GM12878 (cell line): Measurements from ENCODE around the gene APOM. TPM values are rescaled to one million over a fixed set of nuclear protein-coding genes. Genes with fewer than 3 reads are reported as not detected.

Experiments
- ATAC-seq: fragments of 200-7000 bp; cut with Tn5 transposase; 3 replicates; pipeline ENCODE4 v1.9.1; 2020; ENCODE audit warnings: mild to moderate bottlenecking, moderate library complexity
- BruUV-seq: library from RNA; stranded (reverse); fragments of 400-500 nt; replicated peaks from 2 replicates; lab custom pipeline; 2021; lab: Mats Ljungman, UMichigan
- CTCF ChIA-PET: fragments of 300-600 bp; sonication (Branson Sonifier 250); formaldehyde crosslinking; extraction: SDS; loops from one replicate; lab custom pipeline; 2021; ENCODE audit warnings: inconsistent platforms; lab: Yijun Ruan, JAX
- POLR2A ChIA-PET: fragments of 350-600 bp; formaldehyde crosslinking; extraction: SDS; loops from one replicate; lab custom pipeline; 2021; ENCODE audit warnings: inconsistent platforms; lab: Charles Lee
- RAD21 ChIA-PET: fragments of 300-600 bp; sonication (Branson Sonifier 250); formaldehyde crosslinking; loops from one replicate; lab custom pipeline; 2023; ENCODE audit warnings: antibody characterized with exemption; ENCODE audit not compliant: unreplicated experiment; lab: Charles Lee
- SMC1A ChIA-PET: fragments of 300-600 bp; sonication (Branson Sonifier 250); formaldehyde crosslinking; loops from one replicate; lab custom pipeline; 2023; ENCODE audit not compliant: unreplicated experiment, uncharacterized antibody; lab: Charles Lee
- DNase-seq: peaks from one replicate; pipeline ENCODE4 v3.0.0-alpha.2; 2011; ENCODE audit warnings: low read depth, low spot score
- FAIRE-seq: peaks from 3 replicates; lab custom pipeline; 2011; peaks lifted over from hg19 to GRCh38; lab: Jason Lieb, UNC
- H2AFZ ChIP-seq: 2 replicates; pipeline ENCODE4 v1.6.0; 2011; ENCODE audit warnings: low read depth, low read length, control low read depth; ENCODE audit not compliant: control insufficient read depth
- H3K27ac ChIP-seq: 2 replicates; pipeline ENCODE4 v1.5.1; 2011; ENCODE audit warnings: control low read depth; ENCODE audit not compliant: control insufficient read depth, insufficient read depth
- H3K27me3 ChIP-seq, 2 experiments: replicated peaks in 1 of 2; 2 replicates each; pipeline versions ENCODE4 v1.6.0 to v1.6.1; 2011; ENCODE audit warnings: low read length in 1 of 2; ENCODE audit not compliant: control insufficient read depth in 2 of 2, insufficient read depth in 2 of 2
- H3K36me3 ChIP-seq, 2 experiments: 2 replicates each; pipeline ENCODE4 v1.5.1; 2011; ENCODE audit warnings: low read length in 1 of 2; ENCODE audit not compliant: control insufficient read depth in 2 of 2, insufficient read depth in 2 of 2
- H3K4me1 ChIP-seq: 2 replicates; pipeline ENCODE4 v1.6.1; 2011; ENCODE audit warnings: mild to moderate bottlenecking, low read length, moderate library complexity, mixed read lengths; ENCODE audit not compliant: control insufficient read depth, insufficient read depth
- H3K4me2 ChIP-seq: 2 replicates; pipeline ENCODE4 v1.6.0; 2011; ENCODE audit warnings: control low read depth; ENCODE audit not compliant: control insufficient read depth, insufficient read depth
- H3K4me3 ChIP-seq: fragments of 200-600 bp; sonication (generic); 2 replicates; pipeline ENCODE4 v1.5.1; 2016
- H3K79me2 ChIP-seq: 2 replicates; pipeline ENCODE4 v1.6.0; 2011; ENCODE audit warnings: low read length; ENCODE audit not compliant: control insufficient read depth, insufficient read depth
- H3K9ac ChIP-seq: 2 replicates; pipeline ENCODE4 v1.8.0; 2011; ENCODE audit warnings: low read length, control low read depth, mixed read lengths; ENCODE audit not compliant: control insufficient read depth, insufficient read depth
- H3K9me3 ChIP-seq: replicated peaks from 3 replicates; pipeline ENCODE4 v1.5.1; 2011; ENCODE audit warnings: mild to moderate bottlenecking, low read length; ENCODE audit not compliant: control insufficient read depth, insufficient read depth
- H4K20me1 ChIP-seq: 2 replicates; pipeline ENCODE4 v1.6.0; 2011; ENCODE audit not compliant: control insufficient read depth, insufficient read depth
- BCL11A ChIP-seq: IDR thresholded peaks from 2 replicates; pipeline ENCODE4 v1.6.1; 2011; ENCODE audit warnings: low read depth, low read length
- BHLHE40 ChIP-seq, 2 experiments: fragments of 450-650 bp in 1 of 2; IDR thresholded peaks; 2 replicates each; pipeline ENCODE4 v1.6.1; 2011 to 2017; ENCODE audit warnings: low read depth in 2 of 2, borderline replicate concordance in 1 of 2, improper control_type of control experiment in 1 of 2, low read length in 1 of 2, mild to moderate bottlenecking in 1 of 2
- CHD4 ChIP-seq: fragments of 200-600 bp; sonication (generic); IDR thresholded peaks from 2 replicates; pipeline ENCODE4 v1.6.1; 2016; ENCODE audit warnings: mild to moderate bottlenecking
- DPF2 ChIP-seq: fragments of 450-650 bp; IDR thresholded peaks from 2 replicates; pipeline ENCODE4 v1.6.1; 2017; ENCODE audit warnings: mild to moderate bottlenecking
- IKZF2 ChIP-seq, 2 experiments: fragments of 450-650 bp; IDR thresholded peaks; 2 replicates each; pipeline ENCODE4 v1.6.1; 2017; ENCODE audit warnings: mild to moderate bottlenecking in 2 of 2, moderate library complexity in 2 of 2
- JUND ChIP-seq: IDR thresholded peaks from 2 replicates; pipeline ENCODE4 v1.6.1; 2012; ENCODE audit warnings: low read depth, mild to moderate bottlenecking, low read length, improper control_type of control experiment, moderate library complexity
- NBN ChIP-seq: fragments of 450-650 bp; IDR thresholded peaks from 2 replicates; pipeline ENCODE4 v1.6.1; 2016
- POLR2A ChIP-seq: IDR thresholded peaks from 2 replicates; pipeline ENCODE4 v1.6.1; 2011; ENCODE audit warnings: low read depth, mild to moderate bottlenecking, low read length
- RUNX3 ChIP-seq: IDR thresholded peaks from 2 replicates; pipeline ENCODE4 v1.6.1; 2012; ENCODE audit warnings: low read length, inconsistent platforms
- SIN3A ChIP-seq: IDR thresholded peaks from 2 replicates; pipeline ENCODE4 v1.6.1; 2012; ENCODE audit warnings: low read depth, low read length, improper control_type of control experiment
- SMARCA5 ChIP-seq: fragments of 450-650 bp; IDR thresholded peaks from 2 replicates; pipeline ENCODE4 v1.6.1; 2017; ENCODE audit warnings: mild to moderate bottlenecking
- SPI1 ChIP-seq: IDR thresholded peaks from 2 replicates; pipeline ENCODE4 v1.6.1; 2011; ENCODE audit warnings: low read depth, mild to moderate bottlenecking, low read length, moderate library complexity, borderline replicate concordance; ENCODE audit not compliant: insufficient read depth
- STAT3 ChIP-seq: IDR thresholded peaks from 2 replicates; pipeline ENCODE4 v1.6.1; 2011; ENCODE audit warnings: low read depth, low read length, improper control_type of control experiment
- WRNIP1 ChIP-seq: IDR thresholded peaks from 2 replicates; pipeline ENCODE4 v1.6.1; 2011; ENCODE audit warnings: low read depth, low read length, improper control_type of control experiment, borderline replicate concordance
- YY1 ChIP-seq: IDR thresholded peaks from 2 replicates; pipeline ENCODE4 v1.6.1; 2011; ENCODE audit warnings: low read depth, mild to moderate bottlenecking, low read length
- ZBTB4 ChIP-seq: fragments of 450-650 bp; formaldehyde crosslinking; IDR thresholded peaks from 2 replicates; pipeline ENCODE4 v1.4.0; 2022; ENCODE audit warnings: mild to moderate bottlenecking, moderate library complexity
- WGBS: methylation state at CpG from one replicate; pipeline ENCODE4 v1.1.6; 2016; ENCODE audit warnings: low lambda C conversion rate; ENCODE audit not compliant: insufficient replicate concordance, insufficient coverage; ENCODE audit errors: missing lambda C conversion rate; 5-methylcytosine and 5-hydroxymethylcytosine counted together
- in situ Hi-C: fragments of 300-500 bp; cut with MboI; formaldehyde crosslinking; loops from 9 replicates; pipeline ENCODE4 v1.14.3; 2018; ENCODE audit warnings: mixed read lengths
- intact Hi-C: fragments of 100-400 bp; cut with micrococcal nuclease; formaldehyde crosslinking; loops from one replicate; pipeline ENCODE4 v1.14.2; 2022; ENCODE audit not compliant: unreplicated experiment
- polyA plus RNA-seq, 11 experiments: library from polyadenylated mRNA; depleted of rRNA in 4 of 11; unstranded in 6 of 11; stranded (reverse) in 5 of 11; fragments of >200 nt; fragmentation: Nextera tagmentation in 4 of 11; fragmentation: Illumina TruSeq in 1 of 11; extraction: Ambion mirVana in 4 of 11; extraction: Trizol in 1 of 11; gene quantifications; 1 replicate in 1 of 11; 2 replicates in 10 of 11; pipeline versions ENCODE4 v1.2.1 to v1.2.3, GENCODE V29; 2011 to 2016; ENCODE audit warnings: inconsistent platforms in 2 of 11, missing spikeins in 2 of 11, low read depth in 1 of 11
- total RNA-seq, 4 experiments: library from RNA; depleted of rRNA in 3 of 4; stranded (reverse); fragments of >200 nt in 3 of 4; fragmentation: Illumina TruSeq in 1 of 4; extraction: Trizol in 1 of 4; gene quantifications; 2 replicates each; pipeline versions ENCODE4 v1.2.1 to v1.2.3, GENCODE V29; 2013 to 2021
- TF ChIP-seq, protein P1 (sequence below): fragments of 450-650 bp; IDR thresholded peaks from 2 replicates; pipeline ENCODE4 v1.6.1; 2017; ENCODE audit warnings: low read depth, mild to moderate bottlenecking, moderate library complexity

The APOM gene
- total and polyA plus RNA-seq, 10 of the 15 experiments (the other 5 are each of a cell fraction or from before 2014, with no cell fraction given) = 4.0 to 14.1 (median 7.1) TPM

GRCh38 chr6:31614684-31615578 lies 40.8 kb upstream of the APOM start, which contains the start of gene AIF1 (continued):
- TF ChIP-seq SMARCA5 = 0 out of 2 replicates have a peak, but pooled peaks have one; percentile 16
- TF ChIP-seq SPI1 = 0 out of 2 replicates have a peak, but pooled peaks have one; percentile 26
- TF ChIP-seq CHD4 = no peak
- TF ChIP-seq, all 136 proteins: peak for 9

DNA sequence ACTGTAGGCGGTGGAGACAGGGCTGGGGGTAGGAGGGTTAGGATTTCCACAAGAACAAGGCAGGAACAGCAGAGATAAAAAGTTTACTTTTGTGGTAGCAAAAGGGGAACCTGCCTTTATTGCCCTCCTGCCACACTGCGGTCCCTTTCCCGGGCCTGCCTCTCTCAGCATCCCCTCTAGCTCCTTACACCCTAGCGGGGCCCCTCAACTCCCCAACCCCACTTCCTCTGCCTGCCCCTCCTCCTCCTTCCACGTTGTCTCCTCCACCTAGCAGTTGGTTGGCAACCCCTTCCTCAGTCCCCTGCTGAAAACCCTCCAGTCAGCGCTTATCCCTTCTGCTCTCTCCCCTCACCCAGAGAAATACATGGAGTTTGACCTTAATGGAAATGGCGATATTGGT lies 39.9 kb upstream of the APOM start:
- DNase-seq (no peak), FAIRE-seq (no peak), ATAC-seq (no peak)
- Histone ChIP-seq H3K4me1 (peaks cover 29% of the 10 kb centered on the region), H3K4me2 (peak overlapping the region; percentile 96), H3K27ac (peak overlapping the region; percentile 93), H3K9me3 (no peaks in the 10 kb centered on the region), H3K36me3 (no peaks in the 10 kb centered on the region), H3K4me3 (peak overlapping the region; percentile 69), H4K20me1 (no peaks in the 10 kb centered on the region), H3K79me2 (peaks cover 12% of the 10 kb centered on the region), H3K9ac (peak overlapping the region; percentile 78), H3K27me3 (no peaks in the 10 kb centered on the region), H2AFZ (peak overlapping the region; percentile 81)
- WGBS = 36% methylated on average over 5 of the region's 7 CpGs
- ChIA-PET POLR2A (interaction anchor here (0.6 to 3.4 kb wide), 14 partner anchors 17 to 342 kb away, joined by 3 to 19 read pairs (median 4); partner anchors contain the start of genes BAG6, C6orf47, DDX39B and NCR3), RAD21 (interaction anchor here (1.2 to 3.8 kb wide), 6 partner anchors 17 to 122 kb away, joined by 3 to 27 read pairs (median 4); partner anchors contain the start of genes GPANK1 and LTB), CTCF (interaction anchor here (1.5 to 10.5 kb wide), 4 partner anchors 17 to 122 kb away, joined by 3 to 95 read pairs (median 11); no protein-coding TSS in a partner anchor), SMC1A (interaction anchor here (0.7 to 9.6 kb wide), 11 partner anchors 18 to 319 kb away, joined by 3 to 78 read pairs (median 3); partner anchors contain the start of genes ATP6V1G2, NCR3 and NFKBIL1)
- intact Hi-C loops (loop anchor here (5.0 kb wide), 1 partner anchor 118 kb away; the partner anchor contains the start of gene MICB), in situ Hi-C loops (no loop called here)
- no TSS peak for BruUV-seq
- TF ChIP-seq RUNX3 (peak; percentile 61), SIN3A (no peak), ZBTB4 (CRISPR knock-in tag) (no peak), DPF2 (no peak), STAT3 (no peak), YY1 (0 out of 2 replicates have a peak, but pooled peaks have one; percentile 29), JUND (no peak), SMARCA5 (no peak), POLR2A (peak; percentile 58; the same call in 1 of the 2 replicates), WRNIP1 (no peak), NBN (peak; percentile 50), CHD4 (no peak), BHLHE40 (IDR thresholded peaks at IDR 0.05; ENCODE audit: borderline replicate concordance in 1 of 2, low read depth in 2 of 2, low read length in 1 of 2) (no peak; a peak in 1 of 4 replicates), IKZF2 (IDR thresholded peaks at IDR 0.05) (peak in 1 of 2 experiments; percentile 60; a peak in 3 of 4 replicates), BCL11A (no peak)
- TF ChIP-seq, protein P1, sequence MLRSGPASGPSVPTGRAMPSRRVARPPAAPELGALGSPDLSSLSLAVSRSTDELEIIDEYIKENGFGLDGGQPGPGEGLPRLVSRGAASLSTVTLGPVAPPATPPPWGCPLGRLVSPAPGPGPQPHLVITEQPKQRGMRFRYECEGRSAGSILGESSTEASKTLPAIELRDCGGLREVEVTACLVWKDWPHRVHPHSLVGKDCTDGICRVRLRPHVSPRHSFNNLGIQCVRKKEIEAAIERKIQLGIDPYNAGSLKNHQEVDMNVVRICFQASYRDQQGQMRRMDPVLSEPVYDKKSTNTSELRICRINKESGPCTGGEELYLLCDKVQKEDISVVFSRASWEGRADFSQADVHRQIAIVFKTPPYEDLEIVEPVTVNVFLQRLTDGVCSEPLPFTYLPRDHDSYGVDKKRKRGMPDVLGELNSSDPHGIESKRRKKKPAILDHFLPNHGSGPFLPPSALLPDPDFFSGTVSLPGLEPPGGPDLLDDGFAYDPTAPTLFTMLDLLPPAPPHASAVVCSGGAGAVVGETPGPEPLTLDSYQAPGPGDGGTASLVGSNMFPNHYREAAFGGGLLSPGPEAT = 0 out of 2 replicates have a peak, but pooled peaks have one; percentile 24
